Suprapubic skin (tissue), 3 donors: ENCODE data around the gene NBAS.

Experiments
- POLR2A ChIP-seq, 2 donors: fragments of 450-650 bp; IDR thresholded peaks; one replicate each; pipeline ENCODE4 v1.6.1; 2017; ENCODE audit warnings: antibody characterized with exemption in 2 of 2, mild to moderate bottlenecking in 2 of 2, moderate library complexity in 2 of 2
- TF ChIP-seq, protein P1 (sequence below), 2 donors: fragments of 200-600 bp in 1 of 2; fragments of 450-650 bp in 1 of 2; sonication (generic) in 1 of 2; IDR thresholded peaks; one replicate each; pipeline ENCODE4 v1.5.1; 2016 to 2019; ENCODE audit warnings: antibody characterized with exemption in 2 of 2, mild to moderate bottlenecking in 1 of 2, moderate library complexity in 1 of 2

DNA sequence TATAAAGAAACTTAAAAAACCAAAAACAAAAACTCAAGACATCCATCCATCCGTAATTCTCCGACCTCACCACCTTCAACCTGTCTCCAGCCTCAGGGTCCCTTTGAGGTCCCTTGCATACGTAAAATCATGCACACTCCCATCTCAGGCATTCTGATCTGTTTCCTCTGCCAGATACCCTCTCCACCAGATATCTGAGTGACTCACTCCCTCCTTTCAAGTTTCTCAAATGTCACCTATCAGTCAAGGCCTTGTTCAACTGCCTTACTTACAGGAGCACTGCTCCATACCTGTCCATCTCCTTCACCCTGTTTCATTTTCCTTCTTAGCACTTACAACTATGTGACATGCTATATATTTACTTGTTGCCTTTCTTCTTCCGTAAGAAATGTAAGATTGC is 369.3 kb downstream of the NBAS start:
- TF ChIP-seq, protein P1, sequence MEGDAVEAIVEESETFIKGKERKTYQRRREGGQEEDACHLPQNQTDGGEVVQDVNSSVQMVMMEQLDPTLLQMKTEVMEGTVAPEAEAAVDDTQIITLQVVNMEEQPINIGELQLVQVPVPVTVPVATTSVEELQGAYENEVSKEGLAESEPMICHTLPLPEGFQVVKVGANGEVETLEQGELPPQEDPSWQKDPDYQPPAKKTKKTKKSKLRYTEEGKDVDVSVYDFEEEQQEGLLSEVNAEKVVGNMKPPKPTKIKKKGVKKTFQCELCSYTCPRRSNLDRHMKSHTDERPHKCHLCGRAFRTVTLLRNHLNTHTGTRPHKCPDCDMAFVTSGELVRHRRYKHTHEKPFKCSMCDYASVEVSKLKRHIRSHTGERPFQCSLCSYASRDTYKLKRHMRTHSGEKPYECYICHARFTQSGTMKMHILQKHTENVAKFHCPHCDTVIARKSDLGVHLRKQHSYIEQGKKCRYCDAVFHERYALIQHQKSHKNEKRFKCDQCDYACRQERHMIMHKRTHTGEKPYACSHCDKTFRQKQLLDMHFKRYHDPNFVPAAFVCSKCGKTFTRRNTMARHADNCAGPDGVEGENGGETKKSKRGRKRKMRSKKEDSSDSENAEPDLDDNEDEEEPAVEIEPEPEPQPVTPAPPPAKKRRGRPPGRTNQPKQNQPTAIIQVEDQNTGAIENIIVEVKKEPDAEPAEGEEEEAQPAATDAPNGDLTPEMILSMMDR (IDR thresholded peaks at IDR 0.05): no peak
- TF ChIP-seq POLR2A (IDR thresholded peaks at IDR 0.05): no peak
